NCI-H748 (cell line): Measurements from ENCODE around the gene CTBP2.
"Not testable (repeated sequence)": the region's sequence is repeated elsewhere in the genome, so short reads cannot be mapped to it uniquely, and the experiment has no call there.

Source experiments
- DNase-seq: peaks from one replicate; lab custom pipeline; 2025; ENCODE audit not compliant: unreplicated experiment; lab: John Stamatoyannopoulos, UW

The CTBP2 gene

DNA sequence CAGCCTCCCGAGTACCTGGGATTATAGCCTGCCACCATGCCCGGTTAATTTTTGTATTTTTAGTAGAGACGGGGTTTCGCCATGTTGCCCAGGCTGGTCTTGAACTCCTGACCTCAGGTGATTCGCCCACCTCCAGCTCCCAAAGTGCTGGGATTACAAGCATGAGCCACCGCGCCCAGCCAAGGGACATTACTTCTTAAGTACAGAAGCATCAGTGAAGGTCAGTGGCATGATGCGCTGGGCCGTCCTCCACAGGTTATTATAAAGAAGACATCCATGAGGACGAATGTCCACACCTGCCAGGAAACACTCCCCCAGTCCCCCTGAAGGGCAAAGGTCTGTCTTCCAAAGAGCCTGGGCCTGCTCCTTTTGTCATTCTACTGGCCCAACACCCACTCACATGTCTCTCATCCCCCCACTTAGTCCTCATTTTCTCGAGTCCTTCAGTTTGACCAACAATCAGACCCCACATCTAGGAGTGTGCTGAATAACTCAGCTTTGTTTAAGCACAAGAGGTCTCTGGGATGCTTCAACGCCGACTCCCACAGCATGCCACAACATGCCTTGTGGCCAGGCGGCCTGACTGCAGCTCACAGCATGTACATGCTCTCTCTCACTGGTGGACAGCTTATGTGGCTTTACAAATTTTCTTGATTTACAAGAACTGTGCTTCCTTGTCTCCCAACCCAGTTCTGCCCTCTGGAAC, 73.0 kb downstream of the CTBP2 start:
- DNase-seq: no peak

- no peak for DNase-seq
Observed at GRCh38 chr10:125086691-125087090, 73.7 kb downstream of the CTBP2 start.

DNA sequence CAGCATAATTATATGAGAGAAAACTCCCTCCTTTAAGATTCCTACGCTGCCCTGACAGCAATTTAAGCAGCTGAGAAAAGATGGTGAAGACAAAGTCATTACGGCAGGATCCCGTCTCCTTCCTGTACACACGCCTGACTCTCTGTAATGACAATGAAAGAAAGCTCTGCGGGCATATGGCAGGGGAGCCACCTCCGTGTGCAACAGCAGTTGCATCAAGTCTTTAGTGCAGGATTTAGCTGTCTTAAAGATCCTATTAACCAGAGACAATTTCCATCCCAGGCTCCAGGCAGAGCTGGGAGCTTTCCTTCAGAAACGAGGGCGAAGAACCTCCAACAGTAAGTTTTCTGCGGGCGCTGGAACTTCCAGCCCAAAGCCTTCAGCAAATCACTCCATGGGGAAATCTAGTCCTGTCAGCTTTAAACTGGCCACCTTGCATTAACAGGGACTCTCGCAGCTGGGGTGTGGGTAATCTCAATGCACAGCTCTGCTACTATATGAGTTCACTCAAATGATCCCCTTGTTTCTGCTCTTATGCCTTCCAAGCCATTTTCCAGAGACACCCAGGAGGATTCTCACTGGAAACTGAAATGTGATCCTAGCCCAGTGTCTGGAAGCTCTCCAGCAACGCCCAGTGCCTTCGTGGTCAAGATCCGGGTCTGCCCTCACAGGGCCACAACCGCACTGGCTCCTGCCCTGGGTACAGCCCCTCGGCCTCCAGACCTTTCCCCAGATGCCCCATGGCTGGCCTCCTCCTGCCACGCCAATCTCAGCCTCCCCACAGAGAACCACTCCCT, 74.9 kb downstream of the CTBP2 start:
- no peak for DNase-seq

- no peak for DNase-seq
Observed at GRCh38 chr10:125084614-125085257, 75.6 kb downstream of the CTBP2 start.

DNA sequence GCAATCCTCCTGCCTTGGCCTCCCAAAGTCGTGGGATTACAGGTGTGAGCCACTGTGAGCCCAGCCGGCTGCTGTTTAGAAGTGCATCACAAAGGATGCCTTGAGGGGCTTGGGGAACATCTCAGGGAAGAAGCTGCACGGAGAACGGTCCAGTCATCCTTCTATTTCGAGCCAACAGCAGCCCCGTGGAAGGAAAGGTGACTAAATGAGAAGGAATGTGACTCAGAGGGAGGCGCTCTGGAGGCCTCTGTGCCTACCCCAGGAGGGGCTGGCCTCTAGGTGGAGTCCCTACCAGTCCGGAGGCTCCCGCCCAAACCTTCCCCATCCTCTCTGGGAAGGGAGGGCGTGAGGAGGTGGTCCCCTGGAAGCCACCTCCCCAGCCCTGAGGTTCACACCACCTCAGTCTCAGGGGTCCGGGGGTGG, 76.2 kb downstream of the CTBP2 start:
- DNase-seq: no peak

- DNase-seq: no peak
Observed at GRCh38 chr10:125083576-125083920, 76.8 kb downstream of the CTBP2 start.

DNA sequence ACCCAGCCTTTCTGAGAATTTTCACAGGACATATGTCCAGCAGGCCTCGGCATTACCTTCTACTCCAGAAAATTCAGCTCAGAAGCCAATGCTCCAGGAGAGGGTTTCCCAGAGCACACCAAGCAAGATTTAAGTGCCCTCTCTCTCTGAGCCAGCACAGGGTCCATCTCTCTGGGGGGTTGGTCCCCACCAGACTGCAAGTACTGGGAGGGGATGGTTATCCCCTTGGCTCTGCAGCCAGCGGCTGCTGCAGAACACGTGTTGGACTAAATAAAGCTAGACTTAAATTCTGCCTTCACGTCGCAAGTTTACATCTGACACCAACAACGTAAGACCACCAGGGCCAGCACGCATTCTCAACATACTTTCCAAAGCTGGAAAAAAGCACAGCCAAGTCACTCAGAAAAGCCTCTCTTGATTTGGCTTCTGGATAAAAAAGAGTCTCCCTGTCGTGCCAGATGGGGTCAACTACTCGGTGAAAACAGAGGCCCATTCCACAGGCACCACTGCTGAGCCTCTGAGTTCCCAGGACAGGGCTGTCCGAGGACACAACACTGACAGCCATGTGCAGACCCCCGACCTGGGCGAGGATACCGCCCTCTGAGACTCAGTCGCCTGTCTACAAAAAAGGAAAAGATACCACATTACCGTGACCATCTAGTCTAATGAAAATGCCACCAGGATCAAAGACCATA, 77.3 kb downstream of the CTBP2 start:
- DNase-seq: no peak

DNA sequence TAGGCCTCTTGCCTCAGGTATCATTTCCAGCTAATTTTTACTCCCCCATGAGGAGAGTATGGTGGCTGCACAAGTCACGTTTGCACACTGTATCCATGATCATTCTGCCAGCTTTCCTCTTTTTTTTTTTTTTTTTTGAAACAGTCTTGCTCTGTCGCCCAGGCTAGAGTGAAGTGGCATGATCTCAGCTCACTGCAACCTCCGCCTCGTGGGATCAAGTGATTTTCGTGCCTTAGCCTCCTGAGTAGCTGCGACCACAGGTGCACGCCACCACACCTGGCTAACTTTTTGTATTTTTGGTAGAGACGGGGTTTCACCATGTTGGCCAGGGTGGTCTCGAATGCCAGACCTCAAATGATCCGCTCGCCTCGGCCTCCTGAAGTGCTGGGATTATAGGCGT, 77.9 kb downstream of the CTBP2 start:
- DNase-seq: not testable (repeated sequence)

DNA sequence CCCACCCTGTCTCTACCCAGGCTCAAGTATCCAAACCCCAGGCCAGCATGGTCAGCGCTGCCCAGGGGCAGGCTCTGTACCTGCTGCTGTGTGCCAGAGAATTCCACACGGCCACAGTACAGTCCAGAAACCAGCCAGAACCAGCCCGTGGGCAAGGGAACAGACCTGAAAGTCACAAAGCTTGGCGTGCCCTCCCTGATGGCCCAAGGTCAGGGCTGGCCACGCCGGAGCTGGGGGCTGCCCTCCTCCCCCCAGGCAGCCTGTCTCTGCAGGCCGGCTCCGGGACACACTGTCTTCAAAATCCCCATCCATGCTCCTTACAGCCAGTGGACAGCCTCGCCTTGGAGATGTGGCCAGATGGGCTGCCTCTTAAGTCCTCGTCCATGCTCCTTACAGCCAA, 78.4 kb downstream of the CTBP2 start:
- DNase-seq: no peak

DNA sequence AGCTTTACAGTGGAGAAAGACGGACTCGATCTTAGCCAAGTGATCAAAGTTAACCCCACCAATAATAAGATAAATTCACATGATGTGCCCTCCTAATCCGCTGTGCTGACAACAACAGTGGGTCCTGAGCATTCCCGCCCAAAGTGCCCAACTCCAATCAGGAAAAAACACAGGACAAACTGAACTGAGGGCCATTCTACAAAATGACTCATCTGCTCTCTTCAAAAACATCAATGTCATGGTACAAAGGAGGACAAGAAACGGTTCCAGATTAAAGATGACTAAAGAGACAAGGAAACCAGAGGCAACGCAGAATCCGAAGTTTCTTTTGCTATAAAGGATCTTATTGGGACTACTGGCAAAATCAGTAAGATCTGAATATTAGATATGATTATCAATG, 79.4 kb downstream of the CTBP2 start:
- no peak for DNase-seq

DNA sequence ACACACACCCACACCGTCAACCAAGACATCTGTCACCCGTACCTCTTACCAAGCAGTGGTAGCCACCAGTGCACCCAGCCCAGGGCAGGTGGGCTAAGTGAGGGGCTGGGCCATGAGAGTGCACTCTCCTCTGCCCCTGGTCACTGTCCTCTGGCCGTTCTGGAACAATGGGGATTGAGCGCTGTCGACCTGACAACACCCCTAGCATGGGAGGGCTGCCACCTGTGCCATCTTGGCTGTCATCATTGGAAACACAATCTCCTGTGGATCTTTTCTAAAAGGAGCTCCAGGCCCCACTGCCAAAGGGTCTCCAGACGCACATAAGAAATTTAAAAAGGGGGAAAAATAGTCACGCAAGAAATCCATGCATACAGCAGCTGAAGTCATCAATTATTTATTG, 80.1 kb downstream of the CTBP2 start:
- no peak for DNase-seq

DNA sequence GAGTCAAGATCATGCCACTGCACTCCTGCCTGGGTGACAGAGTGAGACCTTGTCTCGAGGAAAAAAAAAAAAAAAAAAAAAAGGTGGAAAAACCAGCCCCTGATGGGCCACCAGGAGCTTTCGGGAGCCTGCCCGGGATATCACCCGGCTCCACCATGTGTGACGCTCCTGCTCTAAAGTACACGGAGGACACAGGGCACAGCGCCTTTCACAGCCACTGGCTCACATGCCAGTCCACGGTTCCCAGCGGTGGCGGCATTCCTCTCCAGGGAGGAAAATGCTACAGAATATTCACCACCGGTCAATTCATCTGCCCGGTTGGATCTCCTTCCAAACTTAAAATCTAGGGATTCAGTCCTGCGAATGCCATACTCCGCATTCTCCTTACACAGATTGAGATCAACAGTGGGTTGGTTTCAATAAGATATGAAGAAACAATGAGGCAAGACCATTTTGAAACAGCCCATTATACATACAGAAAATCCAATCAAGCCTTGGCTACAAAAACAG, 81.2 kb downstream of the CTBP2 start:
- DNase-seq: no peak

DNA sequence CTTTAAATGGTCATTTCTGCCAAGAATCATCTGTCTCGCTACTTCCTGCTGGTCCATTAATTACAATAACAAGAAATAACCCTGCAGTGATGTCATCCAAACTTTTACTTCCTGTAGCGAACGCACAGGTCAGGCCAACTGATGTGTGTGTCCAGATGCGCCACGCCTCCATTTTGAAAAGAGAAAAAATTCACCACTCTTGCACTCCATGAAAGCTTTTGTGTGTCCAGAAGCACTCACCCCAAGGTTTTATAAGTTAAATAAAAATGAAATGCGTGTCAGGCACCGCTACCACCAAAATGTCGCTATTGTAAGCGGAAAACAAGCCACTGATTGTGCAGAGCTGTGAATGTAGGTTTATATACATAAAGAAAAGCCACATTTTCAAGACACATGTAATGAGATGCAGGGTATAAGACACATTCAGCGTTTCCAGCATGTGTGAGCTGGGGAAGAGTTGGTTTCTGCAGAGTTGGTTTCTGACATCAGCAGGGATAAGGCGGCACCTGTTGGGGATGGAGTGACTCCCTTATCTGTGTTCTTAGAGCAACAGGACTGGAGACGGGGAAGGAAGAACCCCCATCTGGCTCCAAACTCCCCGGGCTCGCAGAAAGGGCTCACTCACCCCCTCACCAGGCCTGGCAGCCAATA, 83.3 kb downstream of the CTBP2 start:
- DNase-seq: no peak

DNA sequence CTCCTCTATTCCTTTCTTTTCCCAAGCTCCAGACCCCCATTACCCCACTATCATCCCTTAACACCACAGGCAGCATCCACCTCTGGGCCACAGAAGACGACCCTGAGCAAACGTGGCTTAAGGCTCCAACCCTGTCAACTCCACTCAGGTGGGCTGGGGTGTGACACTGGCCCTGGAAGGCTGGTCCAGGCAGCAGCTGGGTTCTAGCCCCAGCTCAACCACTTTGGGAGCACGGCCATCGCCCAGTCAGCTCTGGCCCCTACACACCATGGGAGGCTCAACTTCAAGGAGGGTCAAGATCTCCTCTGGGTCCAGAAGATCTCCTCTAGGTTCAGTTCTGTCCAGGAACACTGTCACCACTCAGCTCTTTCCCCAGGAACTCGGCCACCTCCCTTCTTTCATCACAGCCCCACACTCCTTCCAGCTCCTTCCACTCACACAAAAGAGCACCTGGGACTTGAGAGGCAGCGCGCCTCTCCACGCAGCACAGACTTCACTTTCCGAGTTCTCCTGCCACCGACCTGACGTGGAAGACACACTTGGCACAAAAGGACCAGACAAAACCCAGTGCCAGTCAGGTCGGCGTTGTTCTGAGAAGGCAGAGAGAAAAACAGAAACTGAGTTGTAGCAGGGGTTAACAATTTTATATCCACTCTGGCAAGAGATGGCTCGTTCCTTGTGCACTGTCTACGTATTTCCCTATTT, 84.1 kb downstream of the CTBP2 start:
- DNase-seq: no peak

DNA sequence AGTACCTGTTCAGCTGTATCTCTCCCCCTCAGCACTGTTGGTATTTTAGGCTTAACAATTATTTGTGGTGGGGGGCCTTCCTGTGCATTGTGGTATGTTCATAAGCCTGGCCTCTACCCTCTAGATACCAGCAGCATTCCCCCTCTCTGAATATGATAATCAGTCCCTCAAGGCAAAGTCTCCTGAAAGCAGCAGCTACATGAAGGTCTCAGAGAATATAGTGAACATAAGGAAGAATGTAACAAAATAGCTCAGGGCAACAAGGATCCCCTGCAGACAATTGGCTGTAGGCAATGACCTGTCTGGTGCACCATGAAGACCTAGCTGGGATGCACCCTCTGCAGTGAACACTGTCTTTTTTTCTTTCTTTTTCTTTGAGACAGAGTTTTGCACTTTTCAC, 86.4 kb downstream of the CTBP2 start:
- DNase-seq: no peak

DNA sequence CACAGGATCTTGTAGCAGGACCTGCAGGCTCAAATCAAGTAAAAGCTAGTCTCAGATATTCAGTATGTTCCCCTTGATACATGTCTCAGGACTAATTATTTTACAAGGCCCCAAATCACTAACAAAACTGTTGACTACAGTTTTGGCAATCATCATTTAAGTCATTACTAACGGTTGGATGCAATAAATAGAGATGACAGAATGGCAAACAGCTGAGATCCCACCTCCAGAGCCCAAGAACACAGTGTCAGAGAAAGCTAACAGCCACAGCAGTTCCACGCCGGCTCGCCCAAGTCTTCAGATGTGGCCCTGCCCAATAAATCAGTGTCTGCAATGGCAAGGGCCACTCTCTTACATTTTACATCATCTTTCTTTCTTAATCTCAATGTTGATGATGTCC, 87.6 kb downstream of the CTBP2 start:
- no peak for DNase-seq

DNA sequence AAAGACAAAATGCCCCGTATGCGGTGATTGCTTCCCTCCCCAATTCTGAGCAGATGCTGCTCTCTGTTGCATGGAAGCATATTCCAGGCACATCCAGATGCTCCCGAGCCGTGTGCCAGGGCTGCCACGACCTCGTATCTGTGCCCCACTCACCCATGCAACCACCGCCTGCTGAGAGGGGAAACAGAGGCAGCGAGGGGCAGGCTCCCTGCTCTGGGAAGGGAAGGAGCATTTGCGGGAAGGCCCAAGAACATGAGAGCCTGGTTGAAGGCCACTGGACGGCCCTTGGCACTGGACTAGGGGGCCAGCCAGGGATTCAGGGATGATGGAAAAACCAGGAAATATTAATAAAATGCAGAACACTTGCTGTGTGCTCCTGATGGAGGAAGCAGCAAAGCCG, 89.4 kb downstream of the CTBP2 start:
- DNase-seq: no peak

DNA sequence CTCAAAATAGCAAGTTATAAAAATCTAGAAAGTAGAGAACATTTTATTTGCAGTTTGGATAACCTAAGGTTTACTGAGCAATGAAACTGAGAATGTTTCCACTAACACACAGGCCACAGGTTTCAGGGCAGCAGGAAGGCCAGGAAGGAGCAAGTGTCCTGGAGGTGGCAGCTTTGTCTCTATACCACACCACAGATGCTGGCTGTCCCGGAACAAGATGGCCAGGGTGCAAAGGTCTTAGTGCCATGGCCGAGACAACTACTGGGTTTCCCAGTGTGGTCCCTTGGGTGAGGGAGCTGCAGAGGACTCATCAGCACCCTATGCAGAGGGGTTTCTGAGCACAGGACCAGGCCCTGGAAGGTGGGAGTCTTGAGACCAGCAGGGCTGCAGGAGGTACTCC, 92.0 kb downstream of the CTBP2 start:
- no peak for DNase-seq

DNA sequence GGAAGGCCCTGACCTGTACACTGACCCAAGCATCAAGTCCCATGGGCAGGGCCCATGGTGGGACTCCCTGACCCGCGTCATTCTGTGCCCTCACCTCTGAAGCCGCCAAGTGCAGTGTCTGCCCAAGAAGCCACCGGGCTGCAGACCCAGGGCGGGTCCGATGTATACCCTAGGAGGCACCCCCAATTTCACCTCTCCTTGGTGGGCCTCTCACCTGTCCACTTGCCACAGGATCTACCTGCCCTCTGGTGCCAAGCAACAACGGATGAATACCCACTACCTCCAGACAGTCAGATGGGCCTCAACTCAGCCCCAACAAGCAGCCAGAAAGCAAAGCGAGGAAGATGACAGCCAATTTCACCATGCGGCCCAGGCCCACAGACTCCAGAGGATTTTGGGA, 92.6 kb downstream of the CTBP2 start:
- no peak for DNase-seq

DNA sequence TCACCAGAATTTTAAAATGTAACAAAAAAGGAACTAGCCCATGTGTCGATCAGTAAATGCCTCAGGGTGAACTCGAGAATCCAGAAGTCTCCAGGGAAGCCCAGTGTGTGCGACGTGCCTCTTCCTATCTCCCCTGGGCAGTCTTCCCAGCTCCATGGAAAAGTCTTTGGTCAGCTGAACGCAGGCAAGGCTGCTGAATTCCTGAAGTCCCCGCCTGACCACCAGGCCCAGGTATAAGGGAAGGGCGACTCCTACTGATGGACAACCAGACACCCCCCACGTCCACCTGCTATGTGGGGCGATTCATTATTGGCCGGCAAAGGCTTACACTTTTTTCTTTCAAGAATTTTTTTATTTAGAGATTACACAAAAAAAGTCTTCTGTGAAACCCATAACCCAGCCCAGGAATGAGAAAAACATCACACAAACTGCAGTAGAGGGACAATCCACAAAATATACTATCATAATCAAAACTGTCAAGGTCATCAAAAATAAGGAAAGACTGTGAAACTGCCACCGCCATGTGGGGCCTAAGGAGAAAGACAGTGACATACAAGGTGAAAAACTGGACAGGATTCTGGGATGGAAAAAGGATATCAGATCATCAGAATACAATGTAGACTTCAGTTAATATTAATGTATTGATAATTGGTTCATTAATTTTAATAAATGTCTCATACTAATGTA, 93.5 kb downstream of the CTBP2 start:
- DNase-seq: no peak
